Chondrocyte (in vitro differentiated cells): Measurements from ENCODE around the gene LCE1E. TPM values are rescaled to one million over a fixed set of nuclear protein-coding genes. Genes with fewer than 3 reads are reported as not detected.

ENCODE experiments used
- DNase-seq: peaks from one replicate; pipeline ENCODE4 v3.0.0; 2021; ENCODE audit warnings: mixed read lengths, low spot score
- H3K27ac Mint-ChIP-seq: one replicate; pipeline ENCODE4 v1.8.0; 2021; ENCODE audit warnings: mild to moderate bottlenecking, moderate library complexity, mixed read lengths; ENCODE audit not compliant: unreplicated experiment
- H3K27me3 Mint-ChIP-seq: 2 replicates; pipeline ENCODE4 v1.8.0; 2021; ENCODE audit warnings: low read depth, mixed read lengths
- H3K36me3 Mint-ChIP-seq: 2 replicates; pipeline ENCODE4 v1.8.0; 2021; ENCODE audit warnings: low read depth, mixed read lengths
- H3K4me1 Mint-ChIP-seq: 2 replicates; pipeline ENCODE4 v1.8.0; 2021; ENCODE audit warnings: low read depth, mild to moderate bottlenecking, mixed read lengths
- H3K4me3 Mint-ChIP-seq: one replicate; pipeline ENCODE4 v1.8.0; 2021; ENCODE audit warnings: mild to moderate bottlenecking, moderate library complexity, mixed read lengths; ENCODE audit not compliant: unreplicated experiment
- H3K9me3 Mint-ChIP-seq: 2 replicates; pipeline ENCODE4 v1.8.0; 2021; ENCODE audit warnings: low read depth, mixed read lengths
- total RNA-seq: library from RNA; stranded (reverse); gene quantifications from 3 replicates; pipeline ENCODE4 v1.2.1, GENCODE V29; 2021
- TF ChIP-seq, protein P1 (sequence below): fragments of 200-600 bp; sonication (generic); IDR thresholded peaks from 2 replicates; pipeline ENCODE4 v1.5.0; 2021; ENCODE audit warnings: antibody characterized with exemption, mild to moderate bottlenecking, moderate library complexity

The LCE1E gene
- total RNA-seq, 1 donor from 2014 or later: not detected

DNA sequence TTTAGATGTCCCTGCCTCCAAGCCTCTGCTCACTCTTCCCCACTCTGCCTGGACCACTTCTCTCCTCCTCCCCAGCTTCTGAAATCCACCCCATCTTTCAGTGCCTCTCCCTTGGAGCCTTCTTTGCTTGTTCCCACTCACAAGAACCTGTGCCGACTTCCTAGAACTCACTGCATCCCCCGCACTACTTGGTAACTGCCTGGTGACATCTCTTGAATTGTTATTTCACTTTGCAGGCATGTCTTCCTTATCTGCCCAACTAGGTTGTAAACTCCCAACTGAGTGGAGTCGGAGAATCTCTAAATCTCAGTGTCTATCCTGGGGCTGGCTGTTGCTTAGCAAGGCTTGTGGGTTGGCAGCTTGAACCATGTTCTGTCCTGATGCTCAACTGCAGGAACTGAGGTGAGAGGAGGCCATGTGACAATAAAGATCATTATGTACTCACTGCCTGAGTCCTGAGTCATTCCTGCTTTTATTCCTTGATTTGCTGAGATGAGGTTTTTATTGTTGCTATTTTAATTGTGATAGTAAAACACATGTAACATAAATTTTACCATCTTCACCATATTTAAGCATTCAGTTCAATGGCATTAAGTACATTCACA, 24.3 kb upstream of the LCE1E start:
- Mint-ChIP-seq H3K36me3 (no peaks in the 10 kb centered on the region), H3K9me3 (peaks cover 31% of the 10 kb centered on the region), H3K4me3 (no peak overlapping the region), H3K4me1 (no peaks in the 10 kb centered on the region), H3K27me3 (no peaks in the 10 kb centered on the region), H3K27ac (no peak overlapping the region)
- TF ChIP-seq, protein P1, sequence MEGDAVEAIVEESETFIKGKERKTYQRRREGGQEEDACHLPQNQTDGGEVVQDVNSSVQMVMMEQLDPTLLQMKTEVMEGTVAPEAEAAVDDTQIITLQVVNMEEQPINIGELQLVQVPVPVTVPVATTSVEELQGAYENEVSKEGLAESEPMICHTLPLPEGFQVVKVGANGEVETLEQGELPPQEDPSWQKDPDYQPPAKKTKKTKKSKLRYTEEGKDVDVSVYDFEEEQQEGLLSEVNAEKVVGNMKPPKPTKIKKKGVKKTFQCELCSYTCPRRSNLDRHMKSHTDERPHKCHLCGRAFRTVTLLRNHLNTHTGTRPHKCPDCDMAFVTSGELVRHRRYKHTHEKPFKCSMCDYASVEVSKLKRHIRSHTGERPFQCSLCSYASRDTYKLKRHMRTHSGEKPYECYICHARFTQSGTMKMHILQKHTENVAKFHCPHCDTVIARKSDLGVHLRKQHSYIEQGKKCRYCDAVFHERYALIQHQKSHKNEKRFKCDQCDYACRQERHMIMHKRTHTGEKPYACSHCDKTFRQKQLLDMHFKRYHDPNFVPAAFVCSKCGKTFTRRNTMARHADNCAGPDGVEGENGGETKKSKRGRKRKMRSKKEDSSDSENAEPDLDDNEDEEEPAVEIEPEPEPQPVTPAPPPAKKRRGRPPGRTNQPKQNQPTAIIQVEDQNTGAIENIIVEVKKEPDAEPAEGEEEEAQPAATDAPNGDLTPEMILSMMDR: no peak
- no peak for DNase-seq

DNA sequence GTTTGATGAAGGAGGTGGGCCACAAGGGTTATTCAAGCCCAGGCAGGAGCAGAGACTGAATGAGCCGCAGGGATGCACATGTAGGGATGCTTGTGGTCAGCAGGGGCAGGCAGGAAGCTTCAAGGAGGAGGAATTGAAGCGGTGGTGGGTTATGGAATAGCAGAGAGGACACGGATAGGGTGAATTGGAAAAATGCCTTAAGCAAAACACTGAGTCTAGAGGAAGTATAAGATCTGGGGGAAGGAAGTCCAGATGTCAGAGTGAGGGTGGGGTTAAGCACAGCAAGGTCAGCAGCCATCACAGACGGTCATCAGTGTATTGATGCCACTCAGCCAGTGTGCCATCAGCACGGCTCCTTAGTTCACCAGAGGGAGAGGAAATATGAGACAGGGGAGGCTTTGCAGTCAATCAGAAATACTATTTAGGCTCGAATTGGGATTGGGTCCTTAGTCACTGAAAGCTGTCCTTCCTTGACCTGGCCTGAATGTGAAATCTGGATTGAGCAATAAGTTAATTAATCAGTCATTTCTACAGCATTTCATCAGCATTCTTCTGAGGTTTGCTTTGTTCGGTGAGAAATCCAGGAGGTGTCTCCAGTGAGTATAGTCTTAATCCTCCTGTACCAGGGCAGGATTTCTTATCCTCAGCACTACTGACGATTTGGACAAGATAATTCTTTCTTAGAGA, 17.1 kb upstream of the LCE1E start:
- Mint-ChIP-seq H3K27ac (no peak overlapping the region), H3K4me3 (no peak overlapping the region), H3K4me1 (no peaks in the 10 kb centered on the region), H3K27me3 (no peaks in the 10 kb centered on the region), H3K9me3 (peaks cover 16% of the 10 kb centered on the region), H3K36me3 (no peaks in the 10 kb centered on the region)
- no peak for DNase-seq
- TF ChIP-seq, protein P1: no peak

DNA sequence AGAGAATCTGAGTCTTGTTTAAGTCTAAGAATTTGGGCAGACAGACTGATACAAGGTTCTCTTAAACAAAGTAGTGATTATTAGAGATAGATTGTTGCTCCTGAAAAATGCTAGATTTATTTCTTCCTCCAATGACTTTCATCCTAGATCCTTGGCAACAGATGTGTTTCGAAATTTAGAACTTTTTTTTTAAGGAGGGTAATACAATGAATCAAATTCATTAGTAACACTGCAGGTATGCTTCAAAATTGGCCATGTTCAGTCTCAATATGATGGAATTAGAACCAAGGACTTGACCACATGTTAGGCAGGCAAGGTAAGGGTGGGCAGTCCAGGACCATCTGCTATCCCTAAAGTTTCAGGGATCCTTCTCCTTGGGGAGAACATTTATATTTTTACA, 15.6 kb upstream of the LCE1E start:
- DNase-seq: no peak
- Mint-ChIP-seq H3K27ac (no peak overlapping the region), H3K9me3 (peaks cover 22% of the 10 kb centered on the region), H3K4me3 (no peak overlapping the region), H3K4me1 (no peaks in the 10 kb centered on the region), H3K27me3 (no peaks in the 10 kb centered on the region), H3K36me3 (no peaks in the 10 kb centered on the region)
- TF ChIP-seq, protein P1: no peak

GRCh38 chr1:152774875-152775274, 11.2 kb upstream of the LCE1E start, which contains the start of gene LCE1F:
LCE1F (plus strand) TSS chr1:152775140; CDS start chr1:152776372, 1,232 bp downstream.
- H3K27ac Mint-ChIP-seq: no peak within 1 kb of the TSS

DNA sequence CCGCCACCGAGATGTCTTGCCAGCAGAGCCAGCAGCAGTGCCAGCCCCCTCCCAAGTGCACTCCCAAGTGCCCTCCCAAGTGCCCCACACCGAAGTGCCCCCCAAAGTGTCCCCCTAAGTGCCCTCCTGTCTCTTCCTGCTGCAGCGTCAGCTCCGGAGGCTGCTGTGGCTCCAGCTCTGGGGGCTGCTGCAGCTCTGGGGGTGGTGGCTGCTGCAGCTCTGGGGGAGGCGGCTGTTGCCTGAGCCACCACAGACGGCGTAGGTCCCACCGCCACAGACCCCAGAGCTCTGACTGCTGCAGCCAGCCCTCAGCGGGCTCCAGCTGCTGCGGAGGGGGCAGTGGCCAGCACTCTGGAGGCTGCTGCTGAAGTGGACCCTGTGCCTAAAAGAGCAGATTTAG, 9.7 kb upstream of the LCE1E start:
- Mint-ChIP-seq H3K4me1 (no peaks in the 10 kb centered on the region), H3K9me3 (peaks cover 30% of the 10 kb centered on the region), H3K27ac (no peak overlapping the region)

More at GRCh38 chr1:152774875-152775274, 11.2 kb upstream of the LCE1E start, which contains the start of gene LCE1F:
- peaks cover 2% of the 10 kb centered on the region for H3K27me3 Mint-ChIP-seq
- TF ChIP-seq, protein P1: no peak
- no peaks in the 10 kb centered on the region for H3K36me3 Mint-ChIP-seq
- peaks cover 30% of the 10 kb centered on the region for H3K9me3 Mint-ChIP-seq
- DNase-seq: no peak
- no peak within 1 kb of the TSS for H3K4me3 Mint-ChIP-seq
- no peaks in the 10 kb centered on the region for H3K4me1 Mint-ChIP-seq

More for the DNA sequence above, 9.7 kb upstream of the LCE1E start:
- H3K27me3 Mint-ChIP-seq: peaks cover 3% of the 10 kb centered on the region
- no peak overlapping the region for H3K4me3 Mint-ChIP-seq
- H3K36me3 Mint-ChIP-seq: no peaks in the 10 kb centered on the region
- TF ChIP-seq, protein P1: no peak
- DNase-seq: no peak
